Smooth muscle cell of the brain vasculature (primary cell): Measurements from ENCODE around the gene PDE4B.
"Not testable (repeated sequence)": the region's sequence is repeated elsewhere in the genome, so short reads cannot be mapped to it uniquely, and the experiment has no call there.

ENCODE experiments used
- DNase-seq: peaks from one replicate; pipeline ENCODE4 v3.0.0-alpha.2; 2012; ENCODE audit warnings: low read depth, low spot score

PDE4B gene

GRCh38 chr1:65992831-65993271 lies 200.2 kb downstream of the PDE4B start:
- no peak for DNase-seq

DNA sequence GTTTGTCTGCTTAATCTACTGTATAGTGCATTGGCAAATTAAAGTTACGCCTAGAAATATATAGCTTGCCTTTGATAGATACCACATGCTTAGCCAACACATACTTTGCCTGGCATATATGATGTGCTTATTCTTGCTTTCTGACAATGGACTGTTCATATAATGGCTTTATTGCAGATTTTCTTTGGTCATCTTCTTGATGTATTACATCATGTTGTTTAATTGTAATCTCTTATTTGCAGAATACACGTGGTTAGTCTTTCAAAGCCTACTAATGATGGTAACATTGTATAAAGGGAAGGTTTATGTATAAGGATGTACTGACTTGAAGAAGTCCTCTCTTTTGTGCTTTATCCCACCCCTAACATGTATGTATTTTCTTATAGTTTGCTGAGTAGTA lies 201.5 kb downstream of the PDE4B start:
- no peak for DNase-seq

- DNase-seq = no peak
Measured at GRCh38 chr1:65995336-65995735, 202.6 kb downstream of the PDE4B start.

DNA sequence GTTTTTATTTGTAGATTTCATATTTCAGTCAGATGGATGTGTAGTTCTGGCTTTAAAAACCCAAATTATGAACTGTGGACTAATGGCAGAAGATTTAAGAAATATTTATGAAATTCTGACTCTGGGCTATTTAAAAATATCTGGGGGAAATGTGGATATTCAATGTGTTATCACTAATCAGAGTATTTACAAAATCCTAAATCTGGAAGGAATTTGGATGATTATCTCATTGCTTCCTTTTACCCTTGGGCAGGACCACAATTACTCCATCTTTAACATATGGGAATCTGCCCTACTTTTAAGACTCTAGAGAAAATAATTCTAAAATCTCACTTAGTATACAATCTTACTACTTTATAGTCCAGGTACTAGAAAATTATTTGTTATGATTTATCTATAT lies 203.2 kb downstream of the PDE4B start:
- DNase-seq = no peak

DNA sequence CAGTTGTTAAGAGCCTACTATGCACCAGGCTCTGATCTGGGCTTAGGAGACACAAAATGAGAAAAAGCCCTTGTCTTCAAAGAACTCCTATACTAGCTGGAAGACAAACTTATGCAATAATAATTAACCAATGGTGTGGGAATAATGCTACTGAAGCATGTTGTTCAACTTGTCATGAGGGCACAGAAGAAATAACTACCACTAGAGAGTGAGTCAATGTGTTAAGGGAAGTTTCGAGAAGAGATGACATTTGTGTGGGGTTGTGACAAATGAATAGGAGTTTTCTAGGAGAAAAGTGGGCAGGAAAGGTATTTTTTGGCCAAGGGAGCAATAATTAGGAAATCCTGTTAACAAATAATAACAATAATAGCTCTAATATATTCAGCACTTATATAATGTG lies 205.0 kb downstream of the PDE4B start:
- no peak for DNase-seq

- DNase-seq = no peak
Measured at GRCh38 chr1:65998763-65999583, 206.3 kb downstream of the PDE4B start.

- no peak for DNase-seq
Measured at GRCh38 chr1:66000033-66000637, 207.4 kb downstream of the PDE4B start.

GRCh38 chr1:66003690-66004089 lies 211.0 kb downstream of the PDE4B start:
- no peak for DNase-seq

DNA sequence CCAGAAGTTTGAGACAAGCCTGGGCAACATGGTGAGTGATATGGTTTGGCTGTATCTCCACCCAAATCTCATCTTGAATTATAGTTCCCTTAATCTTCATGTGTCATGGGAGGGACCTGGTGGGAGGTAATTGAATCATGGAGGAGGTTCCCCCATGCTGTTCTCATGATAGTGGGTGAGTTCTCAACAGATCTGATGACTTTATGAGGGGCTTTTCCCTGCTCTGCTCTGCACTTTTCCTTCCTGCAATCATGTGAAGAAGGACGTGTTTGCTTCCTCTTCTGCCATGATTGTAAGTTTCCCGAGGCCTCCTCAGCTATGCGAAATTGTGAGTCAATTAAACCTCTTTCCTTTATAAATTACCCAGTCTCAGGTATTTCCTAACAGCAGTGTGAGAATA lies 213.8 kb downstream of the PDE4B start:
- DNase-seq = not testable (repeated sequence)

DNA sequence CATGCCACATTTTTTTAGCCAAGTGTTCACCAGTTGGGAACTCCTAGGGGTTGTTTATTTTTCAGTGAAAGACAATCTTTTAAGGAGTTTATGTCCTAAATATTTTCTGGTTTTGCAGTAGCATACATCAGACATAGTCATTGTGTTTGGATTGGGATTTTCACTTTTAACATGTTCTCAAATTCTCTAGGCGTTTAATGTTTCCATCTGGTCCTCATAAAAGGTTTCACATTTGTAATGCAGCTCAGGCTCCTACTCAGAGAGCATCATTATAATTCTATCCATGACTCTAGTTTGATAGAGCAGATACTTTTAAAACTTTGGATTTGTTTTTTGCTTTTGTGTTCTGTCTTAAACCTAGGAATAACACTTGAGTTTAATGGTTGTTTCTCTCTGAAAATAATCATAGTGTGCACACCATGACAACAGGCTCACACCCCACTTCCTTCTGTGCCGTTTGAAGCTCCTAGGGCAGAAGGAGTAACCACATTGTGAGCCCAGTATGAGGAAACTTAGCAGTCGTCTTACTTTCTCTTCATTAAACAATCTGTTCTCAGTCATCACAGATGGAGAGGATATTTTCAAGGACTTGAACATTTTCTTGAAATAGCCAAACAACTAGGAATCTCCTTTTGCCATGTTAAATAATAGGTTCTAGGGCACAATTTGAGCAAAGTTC lies 219.6 kb downstream of the PDE4B start:
- DNase-seq = no peak

DNA sequence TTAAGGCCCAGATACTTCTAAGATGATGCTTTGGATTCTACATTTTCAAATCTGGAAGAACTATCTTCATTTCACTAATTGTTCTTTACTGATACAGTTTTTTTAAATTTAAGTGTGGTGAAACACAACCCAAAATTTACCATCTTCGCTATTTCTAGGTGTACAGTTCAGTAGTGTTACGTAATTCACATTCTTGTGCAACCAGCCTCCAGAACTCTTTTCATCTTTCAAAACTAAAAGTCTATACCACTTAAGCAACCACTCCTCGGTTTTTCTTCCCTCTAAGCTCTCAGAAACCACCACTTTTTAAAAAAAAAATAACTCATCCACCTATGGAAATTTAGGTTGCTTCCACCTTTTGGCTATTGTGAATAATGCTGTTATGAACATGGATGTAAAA lies 220.7 kb downstream of the PDE4B start:
- no peak for DNase-seq

DNA sequence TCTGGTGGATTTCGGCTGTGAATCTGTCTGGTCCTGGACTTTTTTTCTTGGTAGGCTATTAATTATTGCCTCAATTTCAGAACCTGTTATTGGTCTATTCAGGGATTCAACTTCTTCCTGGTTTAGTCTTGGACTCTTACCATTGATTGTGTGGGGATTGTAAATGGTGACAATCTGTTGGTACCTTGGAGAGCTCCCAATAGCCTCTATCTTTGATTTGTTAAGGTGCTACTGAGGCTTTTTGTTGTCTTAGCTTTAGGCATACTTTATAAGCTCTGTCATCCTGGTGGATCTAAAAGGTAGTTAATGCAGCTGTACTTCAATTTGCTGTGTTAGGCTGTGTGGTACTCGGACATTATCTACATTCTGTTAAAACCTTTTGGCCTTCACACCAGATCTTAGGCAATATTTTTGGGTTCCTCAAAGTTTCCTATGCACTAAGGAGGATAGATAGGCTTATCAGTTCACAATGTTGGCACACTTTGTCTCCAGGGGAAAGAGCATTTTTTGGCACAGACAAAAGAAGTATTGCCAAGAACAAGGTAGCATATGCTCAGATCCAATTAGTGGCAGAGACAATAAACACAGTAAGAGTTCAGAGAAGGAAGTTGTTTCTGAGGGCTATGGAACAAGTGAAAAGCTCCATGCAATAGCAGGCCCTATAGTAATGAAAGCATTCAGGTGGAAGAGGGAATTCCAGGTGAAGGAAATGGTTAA lies 230.4 kb downstream of the PDE4B start:
- no peak for DNase-seq

DNA sequence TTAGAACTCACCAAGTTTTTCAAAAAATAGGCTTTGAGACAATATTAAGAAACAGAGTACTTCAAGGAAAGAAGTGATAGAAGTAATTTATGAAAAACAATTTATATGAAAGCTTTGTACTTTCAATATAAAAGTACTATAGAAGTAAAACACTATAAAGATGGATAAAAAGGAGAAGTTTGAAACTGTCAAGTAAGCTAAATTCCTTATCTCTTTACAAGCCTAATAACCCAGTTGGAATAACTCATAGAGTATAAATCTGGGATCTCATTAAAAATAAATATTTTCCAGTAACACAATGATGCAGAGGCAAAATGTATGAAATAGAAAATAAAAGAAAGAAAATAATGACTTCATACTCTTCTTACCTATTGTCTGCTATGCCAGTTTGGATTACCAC lies 232.5 kb downstream of the PDE4B start:
- DNase-seq = no peak

DNA sequence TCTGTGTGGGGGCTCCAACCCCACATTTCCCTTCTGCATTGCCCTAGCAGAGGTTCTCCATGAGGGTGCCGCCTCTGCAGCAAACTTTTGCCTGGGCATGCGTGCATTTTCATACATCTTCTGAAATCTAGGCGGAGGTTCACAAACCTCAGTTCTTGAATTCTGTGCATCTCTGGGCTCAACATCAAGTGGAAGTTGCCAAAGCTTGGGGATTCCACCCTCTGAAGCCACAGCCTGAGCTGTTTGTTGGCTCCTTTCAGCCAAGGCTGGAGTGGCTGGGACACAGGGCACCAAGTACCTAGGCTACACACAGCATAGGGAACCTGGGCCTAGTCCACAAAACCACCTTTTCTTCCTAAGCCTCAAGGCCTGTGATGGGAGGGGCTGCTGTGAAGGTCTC lies 235.3 kb downstream of the PDE4B start:
- no peak for DNase-seq

DNA sequence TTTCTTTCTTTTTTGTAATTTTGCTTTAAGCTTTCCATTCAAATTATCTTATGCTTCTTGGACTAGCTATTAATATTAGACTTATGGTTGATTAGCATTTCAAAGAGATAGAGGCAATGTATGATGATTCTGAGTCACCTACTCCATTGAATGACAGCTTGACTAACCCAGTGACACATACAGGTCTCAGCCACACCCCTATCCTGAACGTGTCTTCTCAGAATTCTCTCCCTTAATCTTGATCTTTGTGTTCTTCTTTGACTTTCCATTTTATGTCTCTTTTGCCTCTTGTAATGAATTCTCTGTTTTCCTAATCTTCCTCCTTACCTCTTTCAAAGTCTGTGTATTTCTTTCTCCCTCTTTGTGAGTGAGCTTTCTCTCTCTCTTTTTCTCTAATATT lies 241.1 kb downstream of the PDE4B start:
- DNase-seq = no peak

DNA sequence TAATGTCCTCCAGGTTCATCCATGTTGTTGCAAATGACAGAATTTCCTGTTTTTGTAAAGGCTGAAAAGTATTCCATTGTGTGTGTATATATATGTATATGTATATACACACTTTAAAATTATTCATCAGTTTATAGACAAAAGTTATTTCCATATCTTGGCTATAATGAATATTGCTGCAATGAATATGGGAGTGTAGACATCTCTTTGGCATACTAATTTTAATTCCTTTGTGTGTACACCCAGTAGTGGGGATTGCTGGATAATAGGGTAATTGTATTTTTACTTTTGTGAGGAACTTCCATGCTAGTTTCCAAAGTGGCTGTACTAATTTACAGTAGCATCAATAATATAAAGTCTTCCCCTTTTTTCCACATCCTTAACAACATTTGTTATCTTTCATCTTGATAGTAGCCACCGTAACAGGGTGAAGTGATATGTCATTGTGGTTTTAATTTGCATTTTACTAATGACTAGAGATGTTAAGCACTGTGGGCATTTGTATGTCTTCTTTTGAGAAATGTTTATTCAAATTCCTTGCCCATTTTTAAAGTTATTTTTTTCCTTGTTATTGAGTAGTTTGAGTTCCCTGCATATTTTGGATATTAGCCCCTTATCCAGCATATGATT lies 243.0 kb downstream of the PDE4B start:
- DNase-seq = no peak

- no peak for DNase-seq
Measured at GRCh38 chr1:66041654-66042053, 249.0 kb downstream of the PDE4B start.

DNA sequence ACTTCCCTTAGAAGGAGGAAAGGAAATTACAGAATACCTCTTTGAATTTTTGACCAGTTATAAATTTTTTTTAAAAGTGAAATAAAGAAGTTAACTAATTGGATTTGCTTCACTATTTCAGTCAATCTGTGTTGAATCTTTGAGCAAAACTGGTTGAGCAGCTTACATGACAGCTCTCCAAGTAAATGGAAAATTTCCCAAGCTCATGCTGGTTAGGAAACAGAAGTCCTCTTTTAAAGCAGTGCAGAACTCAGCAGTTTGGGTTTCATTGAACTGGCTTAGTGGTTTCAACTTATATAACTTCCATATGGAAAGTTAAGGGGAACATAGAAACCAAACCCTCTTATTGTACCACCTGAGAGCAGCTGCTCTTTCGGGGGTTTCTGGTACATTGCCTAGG lies 250.5 kb downstream of the PDE4B start:
- DNase-seq = no peak

GRCh38 chr1:66044912-66045311 lies 252.2 kb downstream of the PDE4B start:
- DNase-seq = no peak

- no peak for DNase-seq
Measured at GRCh38 chr1:66046415-66046814, 253.7 kb downstream of the PDE4B start.

GRCh38 chr1:66048011-66048410 lies 255.3 kb downstream of the PDE4B start:
- DNase-seq = no peak

DNA sequence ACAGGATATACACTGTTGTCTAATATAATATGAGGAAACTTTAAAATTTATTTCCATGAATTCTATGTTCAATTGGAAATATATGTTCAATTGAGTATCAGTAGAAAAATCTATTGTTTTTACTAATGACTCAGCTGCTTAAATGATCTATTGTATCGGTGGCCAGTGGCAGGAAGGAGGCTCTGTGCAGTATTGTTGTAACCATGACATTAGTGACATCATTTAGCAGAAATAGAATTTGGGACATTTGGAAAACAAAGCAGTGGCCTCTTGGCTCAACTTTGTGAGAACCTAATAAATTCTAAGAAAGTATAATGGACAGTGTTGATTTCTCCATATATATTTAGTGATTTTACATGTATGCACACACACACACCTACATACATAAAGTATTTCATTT lies 257.4 kb downstream of the PDE4B start:
- no peak for DNase-seq
